Measurements from ENCODE around the gene SPEF1. TPM values are rescaled to one million over a fixed set of nuclear protein-coding genes. Genes with fewer than 3 reads are reported as not detected.

SPEF1 gene
- total RNA-seq, 2 donors from 2014 or later: not detected

DNA sequence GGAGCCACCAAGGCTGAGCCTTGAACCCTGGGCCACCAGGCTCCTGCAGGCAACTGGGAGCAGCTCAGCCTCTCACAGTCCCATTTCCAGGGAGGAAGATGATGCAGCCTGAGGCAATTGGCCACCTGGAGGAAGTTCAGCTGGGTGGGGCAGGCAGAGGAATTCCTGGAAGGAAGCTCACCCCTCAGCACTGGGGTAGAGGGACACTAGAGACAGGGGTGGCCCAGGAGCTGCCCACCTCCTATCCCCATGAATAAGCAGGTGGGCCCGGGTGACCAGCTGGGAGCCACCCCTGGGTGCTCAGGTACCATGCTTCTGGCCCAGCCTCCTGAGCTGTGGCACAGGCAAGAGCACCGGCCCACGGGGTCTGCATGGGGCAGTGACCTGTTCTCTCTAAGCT lies 52.4 kb downstream of the SPEF1 start:
- Histone ChIP-seq H3K27me3 (peaks cover 10% of the 10 kb centered on the region), H3K9me3 (no peaks in the 10 kb centered on the region), H3K4me1 (peaks cover 1% of the 10 kb centered on the region), H3K36me3 (no peaks in the 10 kb centered on the region), H3K4me3 (no peak overlapping the region), H3K9ac (ENCODE audit: low read depth in 2 of 2, low read length in 2 of 2) (no peak overlapping the region), H3K27ac (no peak overlapping the region)
- DNase-seq: no peak
- intact Hi-C loops (cut with DNase I): no loop called here
- TF ChIP-seq, protein P1, sequence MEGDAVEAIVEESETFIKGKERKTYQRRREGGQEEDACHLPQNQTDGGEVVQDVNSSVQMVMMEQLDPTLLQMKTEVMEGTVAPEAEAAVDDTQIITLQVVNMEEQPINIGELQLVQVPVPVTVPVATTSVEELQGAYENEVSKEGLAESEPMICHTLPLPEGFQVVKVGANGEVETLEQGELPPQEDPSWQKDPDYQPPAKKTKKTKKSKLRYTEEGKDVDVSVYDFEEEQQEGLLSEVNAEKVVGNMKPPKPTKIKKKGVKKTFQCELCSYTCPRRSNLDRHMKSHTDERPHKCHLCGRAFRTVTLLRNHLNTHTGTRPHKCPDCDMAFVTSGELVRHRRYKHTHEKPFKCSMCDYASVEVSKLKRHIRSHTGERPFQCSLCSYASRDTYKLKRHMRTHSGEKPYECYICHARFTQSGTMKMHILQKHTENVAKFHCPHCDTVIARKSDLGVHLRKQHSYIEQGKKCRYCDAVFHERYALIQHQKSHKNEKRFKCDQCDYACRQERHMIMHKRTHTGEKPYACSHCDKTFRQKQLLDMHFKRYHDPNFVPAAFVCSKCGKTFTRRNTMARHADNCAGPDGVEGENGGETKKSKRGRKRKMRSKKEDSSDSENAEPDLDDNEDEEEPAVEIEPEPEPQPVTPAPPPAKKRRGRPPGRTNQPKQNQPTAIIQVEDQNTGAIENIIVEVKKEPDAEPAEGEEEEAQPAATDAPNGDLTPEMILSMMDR (IDR thresholded peaks at IDR 0.05): no peak

DNA sequence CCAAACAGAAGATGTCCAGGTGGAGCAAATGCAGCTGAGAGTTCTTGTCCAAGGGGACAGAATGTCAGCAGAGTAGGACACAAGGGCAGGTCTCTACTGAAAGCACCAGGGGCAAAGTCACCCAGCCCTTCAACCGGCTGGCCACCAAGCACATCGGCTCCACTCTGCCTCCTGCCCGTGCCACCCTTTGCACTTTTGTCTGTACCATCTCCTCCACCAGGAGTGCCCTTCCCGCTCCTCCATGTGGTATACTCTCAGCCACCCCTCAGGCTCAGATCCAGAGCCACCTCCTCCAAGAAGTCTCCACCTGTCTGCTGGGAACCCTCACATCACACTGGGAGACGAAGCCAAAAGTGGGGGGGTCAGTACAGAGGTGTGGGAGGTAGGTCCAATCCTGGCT lies 52.9 kb downstream of the SPEF1 start:
- Histone ChIP-seq H3K36me3 (no peaks in the 10 kb centered on the region), H3K4me3 (no peak overlapping the region), H3K9me3 (no peaks in the 10 kb centered on the region), H3K4me1 (no peaks in the 10 kb centered on the region), H3K27ac (no peak overlapping the region), H3K9ac (ENCODE audit: low read depth in 2 of 2, low read length in 2 of 2) (no peak overlapping the region), H3K27me3 (peaks cover 10% of the 10 kb centered on the region)
- no peak for DNase-seq
- intact Hi-C loops (cut with DNase I): no loop called here
- TF ChIP-seq, protein P1 (IDR thresholded peaks at IDR 0.05): no peak

Other genes starting within 250 kb of the SPEF1 start
- gene GFRA4, start 118.0 kb downstream of the SPEF1 start, total RNA-seq: not detected
- gene ADAM33, start 99.4 kb downstream of the SPEF1 start, total RNA-seq: 1 to 10 TPM; 6.7 to 8.1 TPM
- 1 to 10 TPM; 2.5 to 4.6 TPM for gene SIGLEC1, start 68.8 kb downstream of the SPEF1 start, total RNA-seq
- 1 to 10 TPM; 1.5 to 1.7 TPM for gene HSPA12B, start 48.8 kb downstream of the SPEF1 start, total RNA-seq
- gene ADISSP, start 13.7 kb downstream of the SPEF1 start, total RNA-seq: 10 to 100 TPM; 20.6 to 37.7 TPM
- gene CENPB, start 5.3 kb upstream of the SPEF1 start, total RNA-seq: 10 to 100 TPM; 65.6 to 93.3 TPM
- 10 to 100 TPM; 41.9 to 65.5 TPM for gene CDC25B, start 14.9 kb upstream of the SPEF1 start, total RNA-seq
- gene AP5S1, start 39.1 kb upstream of the SPEF1 start, total RNA-seq: 10 to 100 TPM; 11.7 to 20.2 TPM
- 10 to 100 TPM; 46.2 to 70.7 TPM for gene MAVS, start 65.4 kb upstream of the SPEF1 start, total RNA-seq
- gene PANK2, start 107.9 kb upstream of the SPEF1 start, total RNA-seq: 10 to 100 TPM; 29.7 to 31.3 TPM
- gene RNF24, start 234.1 kb upstream of the SPEF1 start, total RNA-seq: 10 to 100 TPM in 1 of 2 donors, 1 to 10 TPM in 1; 4.2 to 13.4 TPM

All from colonic mucosa (tissue), 4 donors.